H9 (cell line): ENCODE measurements around the gene COL8A2. TPM values are rescaled to one million over a fixed set of nuclear protein-coding genes. Genes with fewer than 3 reads are reported as not detected.

Experiments used
- DNase-seq: peaks from one replicate; pipeline ENCODE4 v3.0.0-alpha.2; 2017
- H2AFZ ChIP-seq: one replicate; pipeline ENCODE4 v1.6.1; 2013; ENCODE audit warnings: mild to moderate bottlenecking, low read length, control low read depth, moderate library complexity
- H2AK5ac ChIP-seq: 2 replicates; pipeline ENCODE4 v1.6.1; 2013; ENCODE audit warnings: low read length, control low read depth, mixed read lengths; ENCODE audit not compliant: insufficient read length
- H2BK120ac ChIP-seq: one replicate; pipeline ENCODE4 v1.6.1; 2013; ENCODE audit warnings: low read depth, mild to moderate bottlenecking, low read length, control low read depth, inconsistent platforms; ENCODE audit not compliant: poor library complexity, severe bottlenecking
- H2BK12ac ChIP-seq: 2 replicates; pipeline ENCODE4 v1.6.1; 2013; ENCODE audit warnings: low read length, control low read depth, mixed read lengths, low read depth; ENCODE audit not compliant: insufficient read length
- H2BK15ac ChIP-seq: 2 replicates; pipeline ENCODE4 v1.6.1; 2013; ENCODE audit warnings: low read depth, low read length, control low read depth
- H2BK20ac ChIP-seq: one replicate; pipeline ENCODE4 v1.6.1; 2013; ENCODE audit warnings: low read depth, mild to moderate bottlenecking, low read length, control low read depth, inconsistent platforms; ENCODE audit not compliant: poor library complexity, severe bottlenecking
- H2BK5ac ChIP-seq: 2 replicates; pipeline ENCODE4 v1.6.1; 2013; ENCODE audit warnings: low read length, control low read depth, mixed read lengths; ENCODE audit not compliant: insufficient read length
- H3K14ac ChIP-seq: 2 replicates; pipeline ENCODE4 v1.6.1; 2013; ENCODE audit warnings: low read length, control low read depth; ENCODE audit not compliant: insufficient read depth
- H3K18ac ChIP-seq: 2 replicates; pipeline ENCODE4 v1.6.1; 2013; ENCODE audit warnings: low read depth, mild to moderate bottlenecking, mixed read lengths, low read length, control low read depth; ENCODE audit not compliant: insufficient read length
- H3K23ac ChIP-seq: 2 replicates; pipeline ENCODE4 v1.6.1; 2013; ENCODE audit warnings: low read length, control low read depth, mixed read lengths, low read depth; ENCODE audit not compliant: insufficient read length
- H3K23me2 ChIP-seq: 2 replicates; pipeline ENCODE4 v1.6.1; 2013; ENCODE audit warnings: low read depth, mild to moderate bottlenecking, mixed read lengths, low read length, control low read depth; ENCODE audit not compliant: insufficient read length, poor library complexity, severe bottlenecking
- H3K27ac ChIP-seq: 2 replicates; pipeline ENCODE4 v1.5.1; 2013; ENCODE audit warnings: low read length, control low read depth, mixed read lengths, low read depth; ENCODE audit not compliant: insufficient read length
- H3K27me3 ChIP-seq: 2 replicates; pipeline ENCODE4 v1.6.1; 2013; ENCODE audit warnings: low read length, control low read depth, inconsistent platforms; ENCODE audit not compliant: insufficient read depth
- H3K4ac ChIP-seq: 2 replicates; pipeline ENCODE4 v1.6.1; 2013; ENCODE audit warnings: low read depth, mild to moderate bottlenecking, control low read depth, inconsistent platforms, low read length, moderate library complexity
- H3K4me1 ChIP-seq: 2 replicates; pipeline ENCODE4 v1.6.1; 2013; ENCODE audit warnings: low read length, control low read depth, inconsistent platforms; ENCODE audit not compliant: insufficient read depth
- H3K4me2 ChIP-seq: 2 replicates; pipeline ENCODE4 v1.6.1; 2013; ENCODE audit warnings: low read length, control low read depth, mixed read lengths; ENCODE audit not compliant: insufficient read length, insufficient read depth
- H3K56ac ChIP-seq: 2 replicates; pipeline ENCODE4 v1.6.1; 2013; ENCODE audit warnings: low read depth, mild to moderate bottlenecking, mixed read lengths, low read length, control low read depth; ENCODE audit not compliant: insufficient read length
- H3K79me1 ChIP-seq: 2 replicates; pipeline ENCODE4 v1.6.1; 2013; ENCODE audit warnings: low read depth, mild to moderate bottlenecking, moderate library complexity, low read length, control low read depth, inconsistent platforms; ENCODE audit not compliant: insufficient read depth, poor library complexity, severe bottlenecking
- H3K79me2 ChIP-seq: 2 replicates; pipeline ENCODE4 v1.6.1; 2013; ENCODE audit warnings: low read length, control low read depth, inconsistent platforms; ENCODE audit not compliant: insufficient read depth
- H3K9ac ChIP-seq: 2 replicates; pipeline ENCODE4 v1.6.1; 2013; ENCODE audit warnings: low read length, control low read depth, mixed read lengths; ENCODE audit not compliant: insufficient read length; ENCODE audit errors: extremely low read depth
- H3K9me3 ChIP-seq: one replicate; pipeline ENCODE4 v1.6.1; 2013; ENCODE audit warnings: low read depth, low read length, inconsistent platforms; ENCODE audit not compliant: control insufficient read depth
- H3T11ph ChIP-seq: one replicate; pipeline ENCODE4 v1.6.1; 2013; ENCODE audit warnings: mild to moderate bottlenecking, low read length, control low read depth, inconsistent platforms
- H4K20me1 ChIP-seq: one replicate; pipeline ENCODE4 v1.6.1; 2013; ENCODE audit not compliant: control insufficient read depth, insufficient read length, insufficient read depth
- H4K5ac ChIP-seq: 2 replicates; pipeline ENCODE4 v1.6.1; 2013; ENCODE audit warnings: low read depth, mild to moderate bottlenecking, mixed read lengths, low read length, control low read depth; ENCODE audit not compliant: insufficient read length
- H4K8ac ChIP-seq: replicated peaks from 2 replicates; pipeline ENCODE4 v1.6.1; 2013; ENCODE audit warnings: low read length, control low read depth, mixed read lengths, low read depth; ENCODE audit not compliant: insufficient read length
- H4K91ac ChIP-seq: 2 replicates; pipeline ENCODE4 v1.6.1; 2013; ENCODE audit warnings: low read depth, mild to moderate bottlenecking, moderate library complexity, mixed read lengths, low read length, control low read depth; ENCODE audit not compliant: insufficient read length
- H3K27ac Mint-ChIP-seq, 3 experiments: 2 replicates in 2 of 3; 3 replicates in 1 of 3; pipeline ENCODE4 v1.8.0; 2020 to 2021; ENCODE audit warnings: mixed read lengths in 3 of 3, mild to moderate bottlenecking in 1 of 3, moderate library complexity in 1 of 3
- H3K27me3 Mint-ChIP-seq: 2 replicates; pipeline ENCODE4 v1.8.0; 2021; ENCODE audit warnings: low read depth, mild to moderate bottlenecking, moderate library complexity, mixed read lengths
- H3K36me3 Mint-ChIP-seq, 3 experiments: 2 replicates in 2 of 3; 3 replicates in 1 of 3; pipeline ENCODE4 v1.8.0; 2020 to 2021; ENCODE audit warnings: low read depth in 3 of 3, mixed read lengths in 3 of 3; ENCODE audit not compliant: insufficient read depth in 1 of 3
- H3K4me1 Mint-ChIP-seq, 2 experiments: 2 replicates each; pipeline ENCODE4 v1.8.0; 2020; ENCODE audit warnings: mixed read lengths in 2 of 2
- H3K4me3 Mint-ChIP-seq, 2 experiments: 2 replicates in 1 of 2; 3 replicates in 1 of 2; pipeline ENCODE4 v1.8.0; 2020 to 2021; ENCODE audit warnings: mild to moderate bottlenecking in 2 of 2, mixed read lengths in 2 of 2, moderate library complexity in 1 of 2
- H3K9me3 Mint-ChIP-seq, 2 experiments: 2 replicates in 1 of 2; 3 replicates in 1 of 2; pipeline ENCODE4 v1.8.0; 2020; ENCODE audit warnings: mild to moderate bottlenecking in 2 of 2, mixed read lengths in 2 of 2, moderate library complexity in 1 of 2
- WGBS: extraction: QIAGEN DNeasy Blood & Tissue Kit; methylation state at CpG from one replicate; pipeline ENCODE4 v1.1.7; 2013; ENCODE audit warnings: missing lambda C conversion rate, low lambda C conversion rate, mixed read lengths; ENCODE audit not compliant: insufficient read length; ENCODE audit errors: extremely low coverage; 5-methylcytosine and 5-hydroxymethylcytosine counted together
- total RNA-seq: library from RNA; stranded (reverse); gene quantifications from 2 replicates; pipeline ENCODE4 v1.2.1, GENCODE V29; 2021
- TF ChIP-seq, protein P1 (sequence below): fragments of 200-600 bp; sonication (generic); conservative IDR thresholded peaks from 3 replicates; pipeline ENCODE4 v1.8.0; 2021; ENCODE audit warnings: antibody characterized with exemption, mild to moderate bottlenecking

Gene COL8A2
- total RNA-seq, 1 experiment from 2014 or later = 1.5 TPM

DNA sequence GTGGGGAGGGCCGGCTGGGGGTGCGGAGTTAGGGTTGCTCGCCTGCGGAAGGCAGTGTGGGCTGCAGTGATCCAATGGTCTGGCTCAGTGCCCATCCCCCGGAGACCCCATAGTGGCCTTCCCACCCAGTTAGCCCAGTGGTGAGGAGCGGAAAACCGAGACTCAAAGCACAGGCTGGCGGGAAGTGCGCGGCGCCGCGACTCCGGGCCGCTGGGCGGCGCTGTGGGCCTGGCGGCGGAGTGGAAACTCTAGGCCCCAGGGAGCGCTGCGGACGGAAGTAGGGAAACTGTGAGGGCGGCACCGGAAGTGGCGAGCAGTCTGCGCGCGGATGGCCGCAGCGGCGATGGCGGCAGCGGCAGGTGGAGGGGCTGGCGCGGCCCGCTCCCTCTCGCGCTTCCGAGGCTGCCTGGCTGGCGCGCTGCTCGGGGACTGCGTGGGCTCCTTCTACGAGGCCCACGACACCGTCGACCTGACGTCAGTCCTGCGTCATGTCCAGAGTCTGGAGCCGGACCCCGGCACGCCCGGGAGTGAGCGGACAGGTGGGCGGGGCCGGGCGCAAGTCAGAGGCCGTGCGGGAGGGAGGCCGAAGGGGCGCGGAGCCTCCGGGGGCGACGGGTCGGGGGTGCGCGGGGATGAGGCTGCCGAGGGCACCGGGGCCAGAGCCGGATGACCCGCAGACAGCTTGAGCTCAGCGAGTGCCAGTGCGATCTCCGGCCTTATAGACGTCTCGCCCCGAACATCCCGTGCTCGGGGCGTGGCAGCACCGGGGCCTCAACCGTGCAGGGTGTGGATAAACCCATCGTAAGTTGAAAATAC is 36.2 kb downstream of the COL8A2 start, which contains the start of gene ADPRS:
TSS of gene ADPRS (plus strand) at position 316 of the 816 bp plus-strand sequence. CDS start at position 329, 13 bp downstream.
- H3K9me3 Mint-ChIP-seq = no peaks in the 10 kb centered on the region; a peak in 1 of 5 replicates
- H3K4ac ChIP-seq = no peak within 1 kb of the TSS
- H4K5ac ChIP-seq = no peak within 1 kb of the TSS
- H4K8ac ChIP-seq = no peak within 1 kb of the TSS
- H3K9me3 ChIP-seq = no peaks in the 10 kb centered on the region
- peaks cover 21 to 32% (median 30%) of the 10 kb centered on the region in 3 experiments; a peak in 6 of 7 replicates for H3K36me3 Mint-ChIP-seq
- H3K23ac ChIP-seq = no peak within 1 kb of the TSS
- H3K27me3 ChIP-seq = no peaks in the 10 kb centered on the region
- H3K4me1 Mint-ChIP-seq = peaks cover 17 to 25% of the 10 kb centered on the region in 2 experiments
- H3K23me2 ChIP-seq = peaks cover 11% of the 10 kb centered on the region
- TF ChIP-seq, protein P1, sequence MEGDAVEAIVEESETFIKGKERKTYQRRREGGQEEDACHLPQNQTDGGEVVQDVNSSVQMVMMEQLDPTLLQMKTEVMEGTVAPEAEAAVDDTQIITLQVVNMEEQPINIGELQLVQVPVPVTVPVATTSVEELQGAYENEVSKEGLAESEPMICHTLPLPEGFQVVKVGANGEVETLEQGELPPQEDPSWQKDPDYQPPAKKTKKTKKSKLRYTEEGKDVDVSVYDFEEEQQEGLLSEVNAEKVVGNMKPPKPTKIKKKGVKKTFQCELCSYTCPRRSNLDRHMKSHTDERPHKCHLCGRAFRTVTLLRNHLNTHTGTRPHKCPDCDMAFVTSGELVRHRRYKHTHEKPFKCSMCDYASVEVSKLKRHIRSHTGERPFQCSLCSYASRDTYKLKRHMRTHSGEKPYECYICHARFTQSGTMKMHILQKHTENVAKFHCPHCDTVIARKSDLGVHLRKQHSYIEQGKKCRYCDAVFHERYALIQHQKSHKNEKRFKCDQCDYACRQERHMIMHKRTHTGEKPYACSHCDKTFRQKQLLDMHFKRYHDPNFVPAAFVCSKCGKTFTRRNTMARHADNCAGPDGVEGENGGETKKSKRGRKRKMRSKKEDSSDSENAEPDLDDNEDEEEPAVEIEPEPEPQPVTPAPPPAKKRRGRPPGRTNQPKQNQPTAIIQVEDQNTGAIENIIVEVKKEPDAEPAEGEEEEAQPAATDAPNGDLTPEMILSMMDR = peak; percentile 99
- H2AFZ ChIP-seq = no peak within 1 kb of the TSS
- no peaks in the 10 kb centered on the region for H3K4me1 ChIP-seq
- peaks cover 8% of the 10 kb centered on the region for H3K27me3 Mint-ChIP-seq
- H2BK20ac ChIP-seq = no peak within 1 kb of the TSS
- H3K27ac ChIP-seq = no peak within 1 kb of the TSS
- no peak within 1 kb of the TSS for H3K56ac ChIP-seq
- H3K27ac Mint-ChIP-seq = peak within 1 kb of the TSS; percentile 41 to 90 (median 46); a peak in 6 of 7 replicates
- no CpG with 5 or more reads among the region's 84 CpGs for WGBS
- peaks cover 2% of the 10 kb centered on the region; the same call in 1 of the 2 replicates for H3K79me2 ChIP-seq
- H2BK5ac ChIP-seq = no peak within 1 kb of the TSS
- H4K20me1 ChIP-seq = no peaks in the 10 kb centered on the region
- H3K9ac ChIP-seq = peak within 1 kb of the TSS; percentile 63
- no peak within 1 kb of the TSS for H2AK5ac ChIP-seq
- H3K18ac ChIP-seq = peak within 1 kb of the TSS; percentile 44
- H3K4me3 Mint-ChIP-seq = peak within 1 kb of the TSS; percentile 87
- H3K4me2 ChIP-seq = peak within 1 kb of the TSS; percentile 91
- peak; percentile 92 for DNase-seq
- no peaks in the 10 kb centered on the region for H3K79me1 ChIP-seq
- H3T11ph ChIP-seq = no peak within 1 kb of the TSS
- H3K14ac ChIP-seq = peak within 1 kb of the TSS; percentile 56; the same call in 1 of the 2 replicates
- H2BK12ac ChIP-seq = no peak within 1 kb of the TSS
- no peak within 1 kb of the TSS for H2BK15ac ChIP-seq
- no peak within 1 kb of the TSS for H2BK120ac ChIP-seq
- no peak within 1 kb of the TSS for H4K91ac ChIP-seq
